Raji (cell line): ENCODE measurements around the gene PRDX1.

Experiments
- POLR2A ChIP-seq: IDR thresholded peaks from 2 replicates; pipeline ENCODE4 v1.6.1; 2011; ENCODE audit warnings: low read depth, low read length, control low read depth; ENCODE audit not compliant: insufficient read depth

PRDX1 gene

DNA sequence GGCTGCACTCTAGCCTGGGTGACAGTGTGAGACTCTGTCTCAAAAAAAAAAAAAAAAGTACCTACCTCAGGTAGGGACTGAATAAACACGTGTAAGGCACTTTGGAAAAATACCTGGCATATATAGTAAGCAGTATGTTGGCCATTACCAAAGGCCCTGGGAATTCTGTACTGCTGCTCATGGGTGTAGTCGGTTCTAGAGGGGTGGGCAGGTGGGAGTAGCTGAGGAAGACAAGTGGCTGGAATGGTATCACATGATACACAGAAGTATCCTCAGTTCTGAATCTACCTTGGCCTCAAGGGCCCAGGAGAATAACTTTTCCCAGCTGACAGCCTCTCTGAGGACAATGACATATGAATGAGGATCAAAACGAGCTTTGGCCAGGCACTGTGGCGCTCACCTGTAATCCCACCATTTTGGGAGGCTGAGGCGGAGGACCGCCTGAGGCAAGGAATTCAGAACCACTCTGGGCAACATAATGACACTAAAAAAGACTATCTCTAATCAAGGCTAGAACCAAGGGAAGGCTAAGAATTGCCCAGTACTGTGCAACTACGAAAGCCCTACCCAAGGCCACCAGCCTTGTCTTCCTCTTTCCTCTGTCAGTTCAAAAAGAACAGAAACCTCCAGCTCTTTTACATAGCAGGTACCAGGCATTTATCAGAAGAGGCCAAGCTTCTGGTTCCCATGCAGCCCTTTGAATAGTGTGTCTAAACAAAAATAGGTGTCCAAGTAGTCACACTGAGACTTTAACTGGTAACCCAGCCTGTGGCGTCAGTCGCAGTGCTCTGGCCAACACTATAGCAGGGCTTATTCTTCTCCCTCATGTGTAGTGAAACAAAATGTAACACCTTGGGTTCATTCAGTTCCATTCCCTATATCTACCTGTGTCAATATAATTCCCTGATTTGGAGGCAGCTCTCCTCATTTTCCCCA, 11.4 kb downstream of the PRDX1 start:
- TF ChIP-seq POLR2A, result no peak

DNA sequence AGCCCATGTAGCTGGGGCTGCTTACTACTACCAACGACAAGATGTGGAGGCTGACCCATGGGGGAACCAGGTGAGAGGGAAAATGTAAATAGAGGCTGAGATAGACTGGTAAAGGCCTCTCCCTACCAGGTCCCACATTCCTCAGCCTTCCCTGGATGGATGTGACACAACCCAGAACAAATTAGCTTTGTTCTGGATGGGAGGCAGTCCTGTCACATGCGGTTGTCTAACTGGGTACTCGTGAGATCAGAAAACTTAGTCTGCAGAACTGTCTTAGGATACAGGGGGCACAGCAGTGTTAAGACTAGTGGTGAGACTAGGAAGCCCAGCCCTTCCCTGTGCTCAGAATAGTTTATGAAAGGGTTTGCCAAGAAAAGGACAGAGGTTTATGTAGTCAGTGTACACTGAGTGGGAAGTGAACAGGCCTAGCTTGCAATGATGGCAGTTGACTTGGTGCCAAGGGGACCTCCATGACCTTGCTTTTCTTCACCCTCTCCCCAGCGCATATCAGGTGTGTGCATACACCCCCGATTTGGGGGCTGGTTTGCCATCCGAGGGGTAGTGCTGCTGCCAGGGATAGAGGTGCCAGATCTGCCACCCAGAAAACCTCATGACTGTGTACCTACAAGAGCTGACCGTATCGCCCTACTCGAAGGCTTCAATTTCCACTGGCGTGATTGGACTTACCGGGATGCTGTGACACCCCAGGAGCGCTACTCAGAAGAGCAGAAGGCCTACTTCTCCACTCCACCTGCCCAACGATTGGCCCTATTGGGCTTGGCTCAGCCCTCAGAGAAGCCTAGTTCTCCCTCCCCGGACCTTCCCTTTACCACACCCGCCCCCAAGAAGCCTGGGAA, 13.2 kb downstream of the PRDX1 start:
- TF ChIP-seq POLR2A, result no peak

DNA sequence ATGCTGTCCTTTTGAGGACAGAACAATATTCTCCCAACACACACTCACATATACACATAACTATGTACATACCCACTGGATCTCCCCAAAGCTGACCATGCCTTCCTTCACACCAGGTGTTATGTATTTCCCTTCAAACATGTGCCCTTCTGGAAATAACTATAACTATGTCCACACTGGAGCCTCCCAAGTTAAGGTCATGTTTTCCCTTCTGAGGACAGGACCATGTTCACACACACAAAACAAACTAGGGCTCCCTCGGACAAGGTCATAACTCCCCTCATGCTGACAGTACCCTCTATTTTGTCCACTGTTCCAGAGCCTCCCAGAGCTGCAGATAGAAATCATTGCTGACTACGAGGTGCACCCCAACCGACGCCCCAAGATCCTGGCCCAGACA, 13.8 kb downstream of the PRDX1 start:
- no peak for TF ChIP-seq POLR2A

DNA sequence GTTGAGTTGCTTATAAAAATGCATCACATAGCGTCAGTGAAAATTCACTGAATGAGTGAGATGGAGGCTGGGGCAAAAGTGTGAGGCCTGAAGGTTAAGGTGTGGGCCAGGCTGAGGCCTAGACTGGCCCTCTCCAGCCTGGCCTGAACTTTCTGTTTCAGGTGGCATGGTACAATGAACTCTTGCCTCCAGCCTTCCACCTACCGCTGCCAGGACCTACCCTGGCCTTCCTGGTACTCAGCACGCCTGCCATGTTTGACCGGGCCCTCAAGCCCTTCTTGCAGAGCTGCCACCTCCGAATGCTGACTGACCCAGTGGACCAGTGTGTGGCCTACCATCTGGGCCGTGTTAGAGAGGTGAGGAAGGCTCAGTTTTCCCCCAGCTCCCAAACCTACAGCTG, 14.5 kb downstream of the PRDX1 start:
- no peak for TF ChIP-seq POLR2A

DNA sequence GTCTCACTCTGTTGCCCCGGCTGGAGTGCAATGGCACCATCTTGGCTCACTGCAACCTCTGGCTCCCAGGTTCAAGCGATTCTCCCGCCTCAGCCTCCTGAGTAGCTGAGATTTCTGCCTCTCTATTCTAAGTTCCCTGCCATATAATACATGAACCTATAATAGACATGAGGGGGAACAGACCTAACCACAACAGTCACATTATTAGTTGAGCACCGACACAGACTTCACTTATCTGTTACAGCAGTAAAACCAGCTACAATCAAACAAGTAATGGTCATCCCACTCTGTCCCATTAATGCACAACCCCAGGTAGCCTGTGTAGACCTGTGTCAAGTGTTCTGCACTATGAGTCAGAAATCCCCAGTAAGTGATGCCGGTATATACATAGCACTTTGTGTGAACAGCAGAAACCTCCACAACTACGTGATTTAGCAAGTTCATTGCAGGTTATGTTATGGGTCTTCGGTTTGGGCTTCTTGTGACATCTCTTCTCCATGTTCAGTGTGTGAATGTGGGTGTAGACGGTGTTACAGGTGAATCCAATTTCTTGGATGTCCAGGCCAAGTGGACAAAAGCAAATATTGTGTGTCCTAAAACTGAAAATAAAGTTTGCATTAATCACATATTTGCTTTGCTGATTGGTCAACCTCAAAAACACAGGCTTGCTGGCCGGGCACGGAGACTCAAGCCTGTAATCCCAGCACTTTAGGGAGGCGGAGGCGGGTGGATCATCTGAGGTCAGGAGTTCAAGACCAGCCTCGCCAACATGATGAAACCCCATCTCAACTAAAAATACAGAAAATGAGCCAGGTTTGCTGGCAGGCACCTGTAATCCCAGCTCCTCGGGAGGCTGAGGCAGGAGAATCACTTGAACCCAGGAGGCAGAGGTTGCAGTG, 18.0 kb downstream of the PRDX1 start:
- no peak for TF ChIP-seq POLR2A

DNA sequence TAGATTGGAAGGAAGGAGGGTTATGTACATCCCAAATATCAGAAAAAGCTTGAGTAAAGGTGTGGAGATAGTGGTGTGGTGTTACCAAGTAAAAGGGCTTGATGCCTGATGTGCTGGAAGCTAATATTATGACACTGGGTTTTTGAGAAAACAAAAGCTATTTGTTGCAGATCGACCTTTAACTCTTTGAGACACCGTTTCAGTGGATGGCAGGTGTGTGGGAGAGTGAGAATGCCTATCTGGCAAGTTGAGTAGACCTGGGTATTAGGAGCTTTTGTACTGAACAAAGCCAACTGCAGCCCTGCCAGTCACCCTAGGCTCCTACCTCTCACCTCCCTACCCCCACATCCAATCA, 20.2 kb downstream of the PRDX1 start:
- no peak for TF ChIP-seq POLR2A

DNA sequence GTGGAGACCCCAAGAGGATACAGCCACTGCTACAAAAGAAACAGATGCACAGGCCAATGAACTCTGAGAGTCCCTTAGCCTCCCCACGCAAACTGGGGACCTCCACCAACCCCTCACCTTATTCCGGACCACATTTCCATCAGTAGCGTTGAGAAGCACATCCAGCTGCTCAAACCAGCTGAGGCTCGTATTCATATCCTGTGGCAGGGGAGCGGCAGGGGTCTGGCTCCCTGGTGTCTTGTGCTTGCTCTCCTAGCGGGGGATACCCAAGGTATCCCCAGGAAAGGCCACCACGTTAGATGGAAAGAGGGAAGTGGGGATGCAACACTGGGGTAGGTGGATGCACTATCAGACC, 22.3 kb downstream of the PRDX1 start:
- no peak for TF ChIP-seq POLR2A

DNA sequence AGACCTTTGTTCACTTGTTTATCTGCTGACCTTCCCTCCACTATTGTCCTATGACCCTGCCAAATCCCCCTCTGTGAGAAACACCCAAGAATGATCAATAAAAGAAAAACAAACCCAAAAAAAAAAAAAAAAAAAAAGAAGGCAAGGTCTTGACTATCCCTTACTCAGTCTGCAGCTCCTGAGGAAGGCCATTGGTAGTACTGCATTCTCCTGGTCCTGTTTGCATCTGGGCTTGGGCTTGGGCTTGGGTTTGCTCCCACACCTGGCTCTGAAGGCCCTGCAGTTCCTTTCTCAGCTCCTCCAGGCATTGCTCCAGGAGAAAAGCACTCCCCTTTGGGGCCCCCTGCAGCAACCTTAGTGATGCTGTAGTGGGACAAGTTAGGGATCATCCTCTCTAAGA, 23.4 kb downstream of the PRDX1 start:
- TF ChIP-seq POLR2A, result no peak

DNA sequence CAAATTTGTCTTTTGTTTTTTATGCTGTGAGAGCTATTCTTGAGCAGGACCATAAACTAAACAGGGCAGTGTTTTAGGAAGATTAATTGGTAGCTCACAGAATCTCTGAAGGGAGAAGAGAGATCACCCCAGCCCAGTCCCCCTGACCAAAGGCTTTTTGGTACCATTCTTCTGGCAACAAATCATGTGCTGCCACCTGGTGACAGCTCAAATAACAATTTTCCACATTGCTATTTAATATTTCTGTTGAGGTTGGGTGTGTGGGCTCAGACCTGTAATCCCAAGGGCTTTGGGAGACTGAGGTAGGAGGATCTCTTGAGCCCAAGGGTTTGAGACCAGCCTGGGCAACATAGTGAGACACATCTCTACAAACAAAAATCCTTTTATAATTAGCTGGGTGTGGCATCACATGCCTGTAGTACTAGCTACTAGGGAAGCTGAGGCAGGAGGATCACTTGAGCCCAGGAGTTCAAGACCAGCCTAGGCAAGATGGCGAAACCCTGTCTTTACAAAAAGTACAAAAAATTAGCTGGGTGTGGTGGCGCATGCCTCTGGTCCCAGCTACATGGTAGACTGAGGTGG, 28.5 kb downstream of the PRDX1 start:
- no peak for TF ChIP-seq POLR2A

DNA sequence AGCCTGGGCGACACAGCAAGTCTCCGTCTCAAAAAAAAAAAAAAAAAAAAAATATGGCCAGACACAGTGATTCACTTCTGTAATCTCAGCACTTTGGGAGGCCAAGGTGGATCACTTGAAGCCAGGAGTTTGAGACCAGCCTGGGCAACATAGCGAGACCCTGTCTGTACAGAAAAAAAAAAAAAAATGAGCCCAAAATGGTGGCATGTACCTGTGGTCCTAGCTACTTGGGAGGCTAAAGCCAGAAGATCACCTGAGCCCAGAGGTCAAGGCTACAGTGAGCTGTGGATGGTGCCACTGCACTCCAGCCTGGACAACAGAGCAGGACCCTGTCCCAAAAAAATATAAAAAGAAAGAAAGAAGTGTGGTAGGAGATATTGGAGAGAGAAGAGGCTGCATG, 29.0 kb downstream of the PRDX1 start:
- TF ChIP-seq POLR2A, result no peak

DNA sequence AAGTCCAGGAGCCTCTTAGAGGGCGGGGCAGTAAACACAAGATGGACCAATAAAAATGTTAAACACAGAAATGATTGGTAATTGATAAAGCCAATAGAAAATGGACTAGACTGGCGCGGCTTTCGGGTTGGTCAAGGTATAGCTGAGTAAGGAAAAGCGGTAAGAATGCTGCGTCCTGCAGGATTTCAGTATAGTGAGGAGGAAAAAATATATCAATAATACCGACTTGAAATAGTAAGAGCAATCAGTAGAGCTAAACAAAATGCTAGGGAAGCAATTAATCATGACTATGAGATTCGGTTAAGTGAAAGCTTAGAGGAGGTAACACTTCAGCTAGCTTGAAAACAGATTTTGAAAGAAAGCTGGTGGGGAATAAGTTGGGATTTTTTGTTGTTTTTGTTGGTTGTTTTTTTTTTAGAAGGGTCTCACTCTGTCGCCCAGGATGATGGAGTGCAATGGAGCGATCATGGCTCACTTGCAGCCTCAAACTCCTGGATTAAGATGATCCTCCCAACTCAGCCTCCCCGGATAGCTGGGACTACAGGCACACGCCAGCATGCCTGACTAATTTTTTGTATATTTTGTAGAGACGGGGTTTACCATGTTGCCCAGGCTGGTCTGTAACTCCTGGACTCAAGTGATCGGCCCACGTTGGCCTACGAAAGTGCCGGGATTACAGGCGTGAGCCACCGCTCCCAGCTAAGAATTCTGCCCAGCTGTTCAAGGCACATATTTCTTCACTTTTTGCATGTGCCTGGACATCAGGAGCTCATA, 30.0 kb downstream of the PRDX1 start:
- no peak for TF ChIP-seq POLR2A

DNA sequence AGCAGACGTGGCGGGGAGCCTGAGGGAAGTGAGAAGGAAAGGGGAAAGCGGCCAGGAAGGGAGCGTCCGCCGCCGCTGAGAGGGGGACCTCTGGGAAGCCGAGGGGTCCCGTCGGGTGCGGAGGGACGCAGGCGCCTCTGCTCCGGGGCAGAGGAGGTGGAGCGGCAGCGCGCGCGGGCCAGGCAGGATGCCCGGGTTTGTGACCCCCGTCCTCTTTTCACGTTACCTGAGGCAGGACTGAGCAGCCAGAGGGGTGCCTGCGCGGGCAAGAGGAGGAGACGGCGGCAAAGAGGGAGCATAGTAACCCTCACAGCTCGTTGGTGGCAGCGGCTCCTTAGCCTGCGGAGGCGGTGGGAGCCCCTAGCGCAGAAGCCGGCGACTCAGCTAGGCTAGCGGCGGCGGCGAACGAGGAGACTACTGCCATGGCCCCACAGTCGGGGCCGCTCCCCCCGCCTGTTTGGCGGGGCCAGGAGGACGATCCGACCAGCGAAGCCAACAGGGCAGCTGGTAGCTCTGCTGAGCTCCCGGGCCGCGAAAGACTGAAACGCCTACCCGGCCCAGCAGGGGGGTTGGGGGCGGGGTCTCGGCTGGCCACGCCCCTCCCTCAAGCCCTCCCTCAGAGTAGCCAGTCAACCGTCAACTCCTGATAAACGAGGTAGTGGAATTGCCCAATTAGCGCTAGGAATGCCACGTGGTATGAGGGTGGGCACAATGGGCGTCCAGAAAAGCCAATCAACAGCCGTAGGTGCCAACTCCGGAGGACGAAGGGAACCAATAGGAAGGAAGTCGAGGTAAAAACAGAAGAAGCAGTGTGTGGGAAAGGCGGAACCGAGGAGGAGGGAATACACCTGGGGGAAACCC, 30.8 kb downstream of the PRDX1 start, which contains the start of gene TESK2:
Gene TESK2 (minus strand): TSS at position 538 of the 861 bp plus-strand sequence. CDS start 33,378 bp downstream, outside the sequence.
- peak; percentile 81 for TF ChIP-seq POLR2A

DNA sequence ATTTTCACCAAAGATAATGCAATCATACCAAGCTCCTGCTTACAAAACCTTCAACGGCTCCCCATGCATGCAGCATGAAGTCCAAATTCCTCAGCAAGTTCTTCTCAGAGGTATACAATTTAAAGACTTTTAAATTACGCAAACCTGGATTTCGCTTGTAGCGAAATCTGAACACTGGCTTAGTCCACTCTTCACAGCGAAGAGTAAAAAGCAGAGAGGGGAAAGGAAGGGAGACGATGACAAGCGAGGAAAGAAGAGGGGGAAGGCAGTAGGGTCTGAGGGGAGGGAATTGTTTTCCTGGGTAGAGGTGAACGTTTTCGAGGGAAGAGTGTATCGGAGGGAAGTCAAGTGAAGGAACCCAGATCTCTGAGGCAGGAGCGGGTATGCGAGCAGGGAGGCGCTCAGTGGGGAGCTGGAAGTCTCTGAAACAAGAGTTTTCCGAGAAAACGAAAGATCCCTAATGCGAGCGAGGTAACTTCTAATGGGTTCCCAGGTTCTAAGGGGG, 31.5 kb downstream of the PRDX1 start:
- no peak for TF ChIP-seq POLR2A

DNA sequence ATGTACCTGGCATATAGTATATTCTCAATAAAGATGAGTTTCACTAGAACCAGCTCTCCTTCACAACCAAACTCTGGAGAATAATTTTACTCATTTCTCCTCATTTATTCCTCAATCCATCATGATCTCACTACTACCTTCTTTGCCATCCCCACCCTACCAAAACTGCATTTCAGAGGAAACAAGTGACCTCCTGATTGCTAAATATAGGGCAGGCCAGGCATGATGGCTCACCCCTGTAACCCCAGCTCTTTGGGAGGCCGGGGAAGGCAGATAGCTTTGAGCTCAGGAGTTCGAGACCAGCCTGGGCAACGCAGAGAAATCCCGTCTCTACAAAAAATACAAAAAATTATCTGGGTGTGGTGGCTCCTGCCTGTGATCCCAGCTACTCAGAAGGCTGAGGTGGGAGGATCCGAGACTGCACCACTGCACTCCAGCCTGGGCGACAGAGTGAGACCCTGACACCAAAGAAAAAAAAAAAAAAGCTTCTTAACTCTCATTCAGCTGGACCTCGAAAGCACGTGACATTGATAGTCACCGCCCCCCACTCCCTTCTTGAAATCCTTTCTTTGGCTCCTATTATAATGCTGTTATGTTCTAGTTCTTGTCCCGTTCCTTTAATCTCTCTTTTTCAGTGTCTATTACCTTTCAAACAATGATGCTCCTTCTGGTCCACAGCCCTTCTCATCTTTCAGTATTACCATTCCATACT, 32.9 kb downstream of the PRDX1 start:
- no peak for TF ChIP-seq POLR2A
